PC-9 (cell line): Measurements from ENCODE around the gene TMCC1. TPM values are rescaled to one million over a fixed set of nuclear protein-coding genes. Genes with fewer than 3 reads are reported as not detected.
A peak's percentile ranks its signal among the peaks of the same experiment; 100 is the strongest.
"Not testable (repeated sequence)": the region's sequence is repeated elsewhere in the genome, so short reads cannot be mapped to it uniquely, and the experiment has no call there.

Experiments
- BruUV-seq: library from RNA; stranded (reverse); fragments of 400-500 nt; replicated peaks from 2 replicates; lab custom pipeline; 2021; lab: Mats Ljungman, UMichigan
- CTCF ChIA-PET: fragments of 300-600 bp; sonication (Branson Sonifier 250); formaldehyde crosslinking; loops from one replicate; lab custom pipeline; 2022; ENCODE audit warnings: antibody characterized with exemption; lab: Charles Lee
- POLR2A ChIA-PET: fragments of 300-600 bp; sonication (Branson Sonifier 250); formaldehyde crosslinking; loops from one replicate; lab custom pipeline; 2022; ENCODE audit warnings: antibody characterized with exemption; ENCODE audit not compliant: unreplicated experiment; lab: Charles Lee
- DNase-seq, 2 experiments: peaks; one replicate each; pipeline versions ENCODE4 v3.0.0 to v3.0.0-alpha.2; 2015 to 2022; ENCODE audit warnings: mixed read lengths in 1 of 2
- H2AFZ ChIP-seq: fragments of 200-600 bp; sonication (generic); 2 replicates; pipeline ENCODE4 v1.8.1; 2017; ENCODE audit warnings: antibody characterized with exemption
- H3F3A ChIP-seq: fragments of 200-600 bp; sonication (generic); 2 replicates; pipeline ENCODE4 v1.8.1; 2017; ENCODE audit warnings: antibody characterized with exemption, mild to moderate bottlenecking, low read depth; ENCODE audit not compliant: insufficient read depth
- H3K27ac ChIP-seq: fragments of 200-600 bp; sonication (generic); 2 replicates; pipeline ENCODE4 v1.6.1; 2016; ENCODE audit warnings: mixed run types
- H3K27me3 ChIP-seq: fragments of 200-600 bp; sonication (generic); 2 replicates; pipeline ENCODE4 v1.6.1; 2016; ENCODE audit warnings: low read depth, mixed run types; ENCODE audit not compliant: insufficient read depth
- H3K36me3 ChIP-seq: fragments of 200-600 bp; sonication (generic); 2 replicates; pipeline ENCODE4 v1.6.1; 2016; ENCODE audit warnings: low read depth, mixed run types
- H3K4me1 ChIP-seq: fragments of 200-600 bp; sonication (generic); replicated peaks from 2 replicates; pipeline ENCODE4 v1.6.1; 2016; ENCODE audit warnings: mixed run types; ENCODE audit not compliant: insufficient read depth
- H3K4me2 ChIP-seq: fragments of 200-600 bp; sonication (generic); 2 replicates; pipeline ENCODE4 v1.6.1; 2017; ENCODE audit warnings: mixed run types
- H3K4me3 ChIP-seq: fragments of 200-600 bp; sonication (generic); 2 replicates; pipeline ENCODE4 v1.6.1; 2016; ENCODE audit warnings: mixed run types
- H3K79me2 ChIP-seq: fragments of 200-600 bp; sonication (generic); 2 replicates; pipeline ENCODE4 v1.6.1; 2017; ENCODE audit warnings: low read depth, mixed run types
- H3K9me2 ChIP-seq: fragments of 200-600 bp; sonication (generic); 2 replicates; pipeline ENCODE4 v1.8.1; 2017; ENCODE audit warnings: mild to moderate bottlenecking; ENCODE audit not compliant: insufficient read depth
- H3K9me3 ChIP-seq: fragments of 200-600 bp; sonication (generic); 2 replicates; pipeline ENCODE4 v1.8.1; 2016; ENCODE audit warnings: low read depth; ENCODE audit not compliant: insufficient read depth
- H4K20me1 ChIP-seq: fragments of 200-600 bp; sonication (generic); 2 replicates; pipeline ENCODE4 v1.8.1; 2017; ENCODE audit not compliant: insufficient read depth
- CTCF ChIP-seq: fragments of 200-600 bp; sonication (generic); conservative IDR thresholded peaks from 2 replicates; pipeline ENCODE4 v1.6.1; 2017; ENCODE audit warnings: mixed run types, antibody characterized with exemption, mild to moderate bottlenecking, moderate library complexity
- EZH2 ChIP-seq: fragments of 200-600 bp; sonication (generic); IDR thresholded peaks from 2 replicates; pipeline ENCODE4 v1.8.0; 2017; ENCODE audit warnings: antibody characterized with exemption, low read depth
- intact Hi-C: fragments of 100-400 bp; cut with micrococcal nuclease; formaldehyde crosslinking; loops from one replicate; pipeline ENCODE4 v1.10.0; 2022; ENCODE audit not compliant: unreplicated experiment
- total RNA-seq: library from RNA; stranded (reverse); gene quantifications from 2 replicates; pipeline ENCODE4 v1.2.3, GENCODE V29; 2021

Gene TMCC1
- total RNA-seq, 1 experiment from 2014 or later: 41.4 TPM

- Histone ChIP-seq H3F3A (peaks cover 31% of the 10 kb centered on the region), H3K4me3 (no peak overlapping the region), H3K79me2 (peaks cover 29% of the 10 kb centered on the region; the same call in 1 of the 2 replicates), H4K20me1 (no peaks in the 10 kb centered on the region), H3K36me3 (peaks cover 18% of the 10 kb centered on the region; the same call in 1 of the 2 replicates), H3K9me3 (no peaks in the 10 kb centered on the region), H3K9me2 (no peaks in the 10 kb centered on the region), H3K4me2 (peak overlapping the region; percentile 53), H3K27ac (peak overlapping the region; percentile 74), H2AFZ (no peak overlapping the region), H3K27me3 (no peaks in the 10 kb centered on the region), H3K4me1 (peaks cover 39% of the 10 kb centered on the region)
- TF ChIP-seq EZH2 (no peak), CTCF (no peak)
- ChIA-PET CTCF (interaction anchor here (0.7 to 0.9 kb wide), 2 partner anchors 49 to 177 kb away, joined by 3 to 4 read pairs; no protein-coding TSS in a partner anchor), POLR2A (no interaction called here)
- intact Hi-C loops: no loop called here
- BruUV-seq: no TSS peak
- DNase-seq: peak in 1 of 2 experiments; percentile 93
Measured at GRCh38 chr3:129644836-129645235, 248.7 kb downstream of the TMCC1 start.

- H3K79me2 ChIP-seq, H3K27me3 ChIP-seq, H3K4me2 ChIP-seq, H2AFZ ChIP-seq, H3K36me3 ChIP-seq, H3K4me3 ChIP-seq, BruUV-seq, H3K9me2 ChIP-seq, H4K20me1 ChIP-seq, H3K9me3 ChIP-seq, POLR2A ChIA-PET, intact Hi-C loops, CTCF ChIA-PET, H3K27ac ChIP-seq: not testable (repeated sequence)
- peak in 1 of 2 experiments; percentile 17 for DNase-seq
- Histone ChIP-seq H3F3A (peaks cover 24% of the 10 kb centered on the region), H3K4me1 (peaks cover 28% of the 10 kb centered on the region)
Measured at GRCh38 chr3:129641567-129642260, 251.8 kb downstream of the TMCC1 start.

- H3K9me3 ChIP-seq, H3K27me3 ChIP-seq, H4K20me1 ChIP-seq, DNase-seq, H3K79me2 ChIP-seq, H2AFZ ChIP-seq, BruUV-seq, H3K4me3 ChIP-seq, CTCF ChIA-PET, intact Hi-C loops, H3K4me2 ChIP-seq, POLR2A ChIA-PET, H3K36me3 ChIP-seq, H3K27ac ChIP-seq, H3K9me2 ChIP-seq: not testable (repeated sequence)
- H3F3A ChIP-seq: peaks cover 19% of the 10 kb centered on the region
- H3K4me1 ChIP-seq: peaks cover 25% of the 10 kb centered on the region
Measured at GRCh38 chr3:129640985-129641384, 252.5 kb downstream of the TMCC1 start.

- TF ChIP-seq CTCF (no peak), EZH2 (no peak)
- Histone ChIP-seq H3K4me2 (no peak overlapping the region), H3K4me1 (peaks cover 17% of the 10 kb centered on the region), H3K27me3 (no peaks in the 10 kb centered on the region), H3K9me3 (no peaks in the 10 kb centered on the region), H3F3A (peaks cover 25% of the 10 kb centered on the region; the same call in 1 of the 2 replicates), H3K79me2 (no peaks in the 10 kb centered on the region), H3K4me3 (no peak overlapping the region), H3K9me2 (no peaks in the 10 kb centered on the region), H4K20me1 (no peaks in the 10 kb centered on the region), H3K27ac (no peak overlapping the region), H3K36me3 (no peaks in the 10 kb centered on the region), H2AFZ (no peak overlapping the region)
- no TSS peak for BruUV-seq
- CTCF ChIA-PET: no interaction called here
- no peak for DNase-seq
- POLR2A ChIA-PET: no interaction called here
- intact Hi-C loops: no loop called here
Measured at GRCh38 chr3:129638481-129638880, 255.0 kb downstream of the TMCC1 start.
